ENCODE results near the gene GNG8.

The GNG8 gene

DNA sequence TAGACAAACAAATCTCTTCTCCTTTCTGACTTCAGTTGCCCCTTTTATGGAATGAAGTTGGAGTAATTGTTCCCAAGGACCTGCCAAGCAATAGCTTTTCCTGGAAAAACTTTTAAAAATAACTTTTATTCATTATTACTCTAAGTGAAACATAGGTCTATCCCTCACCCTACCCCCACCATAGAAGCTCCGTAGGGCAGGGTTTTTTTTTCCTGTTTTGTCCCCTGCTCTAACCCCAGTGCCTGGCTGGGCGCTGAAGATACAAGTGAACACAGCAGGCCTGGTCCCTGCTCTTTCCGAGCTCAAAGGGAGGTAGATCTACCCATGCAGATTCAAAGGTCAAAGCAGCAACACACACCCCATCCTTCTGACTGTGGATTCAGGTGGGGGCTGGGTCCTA, 8.7 kb upstream of the GNG8 start:
- TF ChIP-seq, protein P1, sequence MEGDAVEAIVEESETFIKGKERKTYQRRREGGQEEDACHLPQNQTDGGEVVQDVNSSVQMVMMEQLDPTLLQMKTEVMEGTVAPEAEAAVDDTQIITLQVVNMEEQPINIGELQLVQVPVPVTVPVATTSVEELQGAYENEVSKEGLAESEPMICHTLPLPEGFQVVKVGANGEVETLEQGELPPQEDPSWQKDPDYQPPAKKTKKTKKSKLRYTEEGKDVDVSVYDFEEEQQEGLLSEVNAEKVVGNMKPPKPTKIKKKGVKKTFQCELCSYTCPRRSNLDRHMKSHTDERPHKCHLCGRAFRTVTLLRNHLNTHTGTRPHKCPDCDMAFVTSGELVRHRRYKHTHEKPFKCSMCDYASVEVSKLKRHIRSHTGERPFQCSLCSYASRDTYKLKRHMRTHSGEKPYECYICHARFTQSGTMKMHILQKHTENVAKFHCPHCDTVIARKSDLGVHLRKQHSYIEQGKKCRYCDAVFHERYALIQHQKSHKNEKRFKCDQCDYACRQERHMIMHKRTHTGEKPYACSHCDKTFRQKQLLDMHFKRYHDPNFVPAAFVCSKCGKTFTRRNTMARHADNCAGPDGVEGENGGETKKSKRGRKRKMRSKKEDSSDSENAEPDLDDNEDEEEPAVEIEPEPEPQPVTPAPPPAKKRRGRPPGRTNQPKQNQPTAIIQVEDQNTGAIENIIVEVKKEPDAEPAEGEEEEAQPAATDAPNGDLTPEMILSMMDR (IDR thresholded peaks at IDR 0.05; ENCODE audit: borderline replicate concordance, insufficient read depth, low read depth, low read length), result no peak
- no peak overlapping the region for H3K4me3 ChIP-seq (ENCODE audit: low read depth, low read length)

DNA sequence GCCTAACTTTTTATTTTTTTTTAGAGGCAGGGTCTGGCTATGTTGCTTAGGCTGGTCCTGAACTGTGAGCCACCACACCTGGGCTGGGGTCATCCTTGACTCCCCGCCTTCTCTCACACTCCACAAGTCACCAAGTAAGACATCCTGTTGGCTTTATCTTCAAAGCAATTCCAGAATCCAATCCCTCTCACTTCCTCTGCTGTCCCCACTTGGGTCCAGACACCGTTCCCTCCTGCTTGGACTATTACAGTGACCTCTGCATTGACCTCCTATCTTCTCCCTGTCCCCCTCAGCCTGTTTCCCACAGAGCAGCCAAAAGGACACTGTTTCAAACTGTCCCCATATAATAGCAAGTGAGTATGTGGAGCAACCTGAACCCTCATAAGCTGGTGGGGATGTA, 4.7 kb upstream of the GNG8 start:
- TF ChIP-seq, protein P1 (IDR thresholded peaks at IDR 0.05; ENCODE audit: borderline replicate concordance, insufficient read depth, low read depth, low read length), result no peak
- no peak overlapping the region for H3K4me3 ChIP-seq (ENCODE audit: low read depth, low read length)

DNA sequence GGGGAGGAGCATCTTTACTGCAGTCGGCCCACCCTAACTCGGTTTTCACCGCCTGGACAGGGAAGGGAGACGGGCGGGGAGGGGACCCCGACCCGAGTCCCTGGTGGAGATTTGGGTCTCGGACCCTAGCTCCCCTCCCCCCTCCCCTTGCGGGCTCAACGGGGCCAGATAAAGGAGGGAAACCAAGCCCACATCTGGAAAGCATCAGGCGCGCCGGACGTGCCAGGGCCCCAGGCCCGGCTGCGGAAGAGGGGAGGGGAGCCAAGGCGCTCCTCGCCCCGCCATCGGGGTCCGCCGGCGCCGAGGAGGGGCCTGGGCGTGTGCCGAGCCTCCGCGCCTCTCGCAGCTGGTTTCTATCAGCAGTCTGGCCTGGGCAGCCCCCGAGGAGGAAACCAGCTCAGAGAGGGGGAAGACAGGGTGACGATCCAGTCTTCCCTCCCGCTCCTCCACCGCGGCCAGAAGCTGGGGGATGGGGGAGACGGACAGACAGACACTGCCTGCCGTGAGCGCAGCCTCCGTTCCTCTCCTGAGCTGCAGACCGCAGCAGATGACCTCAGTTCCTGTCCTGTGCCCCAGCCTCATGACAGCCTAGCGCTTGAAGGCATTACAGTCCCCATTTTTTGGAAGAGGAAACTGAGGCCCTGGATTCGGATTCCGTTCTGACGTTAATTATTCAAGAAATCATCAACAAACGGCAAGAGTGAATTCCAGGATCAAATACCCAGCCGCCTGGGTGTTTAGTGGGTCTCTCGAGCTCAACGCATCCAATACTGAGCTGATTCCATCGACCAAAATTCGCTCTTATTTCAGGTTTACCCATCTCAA, 3.6 kb upstream of the GNG8 start:
- H3K4me3 ChIP-seq (ENCODE audit: low read depth, low read length), result peak overlapping the region; percentile 49
- TF ChIP-seq, protein P1 (IDR thresholded peaks at IDR 0.05; ENCODE audit: borderline replicate concordance, insufficient read depth, low read depth, low read length), result no peak

DNA sequence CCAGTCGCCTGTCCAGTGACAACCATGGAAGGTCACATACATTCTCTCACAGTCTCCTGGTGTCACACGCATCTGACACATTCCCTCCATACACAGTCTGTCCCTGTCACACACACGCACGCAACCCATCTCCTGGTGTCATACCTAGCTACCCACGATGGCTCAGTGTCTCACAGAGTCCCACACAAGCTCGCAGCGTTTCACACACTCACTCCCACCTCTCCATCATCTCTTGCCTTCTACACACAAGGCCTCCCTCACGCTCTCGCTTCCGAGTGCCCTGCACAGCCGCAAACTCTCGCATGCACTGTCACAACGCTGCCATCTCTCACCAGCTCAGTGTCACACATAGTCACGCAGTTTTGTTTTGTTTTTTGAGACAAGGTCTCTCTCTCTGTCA, 1.2 kb upstream of the GNG8 start:
- TF ChIP-seq, protein P1 (IDR thresholded peaks at IDR 0.05; ENCODE audit: borderline replicate concordance, insufficient read depth, low read depth, low read length), result no peak
- no peak overlapping the region for H3K4me3 ChIP-seq (ENCODE audit: low read depth, low read length)

DNA sequence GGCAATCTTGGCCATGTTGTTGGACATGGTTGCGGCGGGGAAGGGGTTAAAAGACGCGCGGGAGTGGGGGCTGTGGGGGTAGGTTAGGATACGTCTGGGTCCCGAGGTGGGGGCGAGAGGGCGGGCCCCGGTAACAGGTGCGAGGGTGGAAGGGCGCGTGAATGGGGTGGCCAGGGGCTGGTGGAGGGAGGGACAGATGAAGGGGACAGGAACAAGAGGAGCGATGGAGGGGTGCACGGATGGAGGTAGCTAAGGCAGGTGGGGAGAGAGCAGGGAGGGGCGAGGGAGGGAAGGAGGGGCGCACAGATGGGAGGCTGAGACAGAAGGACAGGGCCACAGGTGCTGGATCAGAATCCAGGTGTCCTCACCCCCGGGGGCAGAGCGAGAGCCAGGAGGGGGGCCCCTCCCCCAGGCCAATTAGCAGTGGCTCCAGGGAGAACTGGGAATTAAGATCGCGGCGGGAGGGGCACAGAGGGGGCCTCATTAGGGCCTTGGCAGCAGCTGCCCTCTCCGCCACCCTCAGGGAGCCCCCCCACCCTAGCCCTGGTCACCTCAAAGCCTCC, 1.3 kb downstream of the GNG8 start:
- peak overlapping the region; percentile 21 for H3K4me3 ChIP-seq (ENCODE audit: low read depth, low read length)

DNA sequence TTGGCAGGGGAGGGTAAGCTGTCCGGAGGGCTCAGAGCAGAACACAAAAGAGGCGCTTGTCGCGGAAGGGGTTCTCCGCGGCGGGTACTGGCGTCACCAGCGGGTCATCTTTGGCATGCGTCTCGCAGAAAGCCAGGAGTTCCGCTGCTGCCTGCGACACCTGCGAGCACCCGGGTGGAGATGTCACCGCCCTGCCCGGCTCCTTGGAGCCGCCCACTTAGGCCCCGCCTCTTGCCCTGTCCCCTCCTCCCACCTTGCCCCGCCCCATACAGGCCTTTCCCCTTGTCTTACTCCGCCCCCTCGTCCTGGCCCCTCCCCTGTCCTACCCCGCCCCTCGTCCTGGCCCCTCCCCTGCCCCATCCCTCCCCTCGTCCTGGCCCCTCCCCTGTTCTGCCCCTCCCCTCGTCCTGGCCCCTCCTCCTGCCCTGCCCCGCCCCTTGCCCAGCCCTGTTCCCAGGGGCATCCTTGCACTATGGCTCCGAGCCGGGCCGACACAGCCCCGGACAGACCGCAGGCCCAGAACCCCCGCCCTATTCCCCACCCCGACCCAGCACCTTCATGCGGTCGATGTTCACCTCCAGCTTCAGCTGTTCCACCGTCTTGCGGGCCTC, 1.9 kb downstream of the GNG8 start:
- TF ChIP-seq, protein P1 (IDR thresholded peaks at IDR 0.05; ENCODE audit: borderline replicate concordance, insufficient read depth, low read depth, low read length), result no peak
- H3K4me3 ChIP-seq (ENCODE audit: low read depth, low read length), result peak overlapping the region; percentile 21

More for the DNA sequence above, 1.3 kb downstream of the GNG8 start:
- TF ChIP-seq, protein P1 (IDR thresholded peaks at IDR 0.05; ENCODE audit: borderline replicate concordance, insufficient read depth, low read depth, low read length), result no peak
